Nucleus accumbens (tissue), 56 donors: ENCODE data around the gene CHFR.

Experiments used
- DNase-seq, 56 donors: peaks; one replicate each; lab custom pipeline; 2025; lab: John Stamatoyannopoulos, UW

CHFR gene

DNA sequence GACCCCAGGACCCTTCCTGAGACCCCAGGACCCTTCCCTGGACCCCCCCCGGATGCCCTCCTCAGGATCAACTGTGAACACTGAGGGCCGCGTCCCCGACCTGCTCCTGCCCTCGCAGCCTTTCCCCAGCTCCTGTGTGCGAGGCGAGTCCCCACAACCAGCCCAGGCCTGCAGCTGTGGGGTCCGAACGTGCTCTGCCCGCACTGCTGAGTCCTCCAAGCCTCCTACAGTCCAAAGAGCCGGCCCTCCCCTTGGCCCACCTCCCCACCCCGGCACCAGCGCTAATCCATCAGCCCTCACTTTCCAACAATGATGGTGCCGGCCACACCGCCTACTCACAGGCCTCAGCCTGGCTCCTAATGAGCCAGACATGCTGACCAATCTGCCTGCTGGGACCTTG lies 99.5 kb downstream of the CHFR start:
- DNase-seq = no peak

DNA sequence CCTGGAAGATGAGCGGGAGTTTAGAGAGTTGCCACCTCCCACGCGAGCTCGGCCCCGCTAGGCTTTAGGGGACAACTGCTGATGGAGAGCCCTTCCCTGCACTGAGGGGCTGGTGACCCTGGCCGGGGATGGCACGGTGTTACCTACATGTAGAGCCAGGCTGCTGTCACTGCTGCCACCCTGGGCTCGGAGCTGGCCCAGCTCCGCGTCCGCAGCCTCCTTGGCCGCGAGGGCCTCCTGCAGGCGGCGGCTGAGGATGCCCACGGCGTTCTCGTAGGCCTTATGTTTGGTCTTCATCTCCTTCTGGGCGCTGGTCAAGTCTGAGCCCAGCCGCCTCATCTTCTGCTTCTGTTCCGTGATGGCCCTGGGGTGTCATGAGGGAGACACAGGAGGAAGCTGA lies 101.2 kb downstream of the CHFR start:
- no peak for DNase-seq

DNA sequence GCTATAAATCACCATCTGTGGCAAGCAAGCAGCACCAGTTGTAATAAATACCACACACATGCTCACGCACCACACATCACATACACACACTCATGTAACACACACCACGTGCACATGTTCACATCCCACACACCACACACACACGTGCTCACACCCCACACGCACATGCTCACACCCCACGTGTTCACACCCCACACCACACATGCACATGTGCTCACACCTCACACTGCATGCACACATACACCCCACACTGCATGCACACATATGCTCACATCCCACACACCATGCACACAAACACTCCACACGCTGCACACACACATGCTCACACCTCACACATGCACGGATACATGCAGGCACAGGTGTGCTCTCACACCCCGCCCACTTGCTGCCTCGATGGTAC lies 102.8 kb downstream of the CHFR start:
- no peak for DNase-seq

DNA sequence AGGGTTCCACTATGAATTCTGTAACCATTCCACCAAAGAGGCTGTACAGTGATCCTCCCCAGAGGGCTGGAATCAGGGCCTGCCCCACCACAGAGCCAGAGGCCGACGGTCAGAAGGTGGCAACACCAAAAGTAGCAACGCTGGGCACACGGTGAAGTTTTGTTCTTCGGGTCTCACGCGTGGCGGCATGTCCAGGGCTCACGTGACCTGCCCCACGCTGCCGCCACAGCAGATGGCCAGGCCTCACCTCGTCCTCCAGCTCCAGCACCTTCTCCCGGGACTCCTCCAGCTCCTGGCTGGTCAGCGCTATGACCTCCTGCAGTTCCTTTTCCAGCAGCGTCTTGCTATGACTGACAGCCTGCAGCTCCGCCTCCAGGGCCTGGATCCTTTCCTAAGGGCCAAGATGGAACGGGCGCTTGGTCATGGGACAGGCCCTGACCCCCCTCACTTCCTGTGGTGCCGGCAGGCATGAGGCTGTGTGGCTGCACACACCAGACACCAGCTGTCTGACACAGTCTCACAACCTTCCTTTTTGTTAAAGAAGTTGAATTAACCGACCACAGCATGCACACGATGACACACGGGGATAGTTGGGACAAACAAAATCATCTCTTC lies 103.4 kb downstream of the CHFR start:
- peak in 21 of 56 donors; percentile 6 to 57 (median 26) for DNase-seq
